GM19438 (cell line): ENCODE results near the gene AKAP13.
"Not testable (repeated sequence)": the region's sequence is repeated elsewhere in the genome, so short reads cannot be mapped to it uniquely, and the experiment has no call there.

Experiments
- ATAC-seq: cut with Tn5 transposase; IDR thresholded peaks from one replicate; pipeline ENCODE4 v1.9.1; 2021; ENCODE audit warnings: low read depth; ENCODE audit not compliant: unreplicated experiment

The AKAP13 gene

GRCh38 chr15:85347264-85348047 lies 32.9 kb upstream of the AKAP13 start:
- ATAC-seq: not testable (repeated sequence)

- ATAC-seq: not testable (repeated sequence)
Observed at GRCh38 chr15:85348048-85348766, 32.2 kb upstream of the AKAP13 start.

- not testable (repeated sequence) for ATAC-seq
Observed at GRCh38 chr15:85349062-85349461, 31.3 kb upstream of the AKAP13 start.

- no peak for ATAC-seq
Observed at GRCh38 chr15:85350395-85350794, 30.0 kb upstream of the AKAP13 start.

GRCh38 chr15:85351501-85351900 lies 28.9 kb upstream of the AKAP13 start:
- not testable (repeated sequence) for ATAC-seq

- no peak for ATAC-seq
Observed at GRCh38 chr15:85351965-85352364, 28.4 kb upstream of the AKAP13 start.

- no peak for ATAC-seq
Observed at GRCh38 chr15:85353516-85353915, 26.9 kb upstream of the AKAP13 start.

- ATAC-seq: no peak
Observed at GRCh38 chr15:85354461-85354860, 25.9 kb upstream of the AKAP13 start.

- no peak for ATAC-seq
Observed at GRCh38 chr15:85354948-85355347, 25.5 kb upstream of the AKAP13 start.

- no peak for ATAC-seq
Observed at GRCh38 chr15:85356276-85356675, 24.1 kb upstream of the AKAP13 start.

GRCh38 chr15:85361323-85361722 lies 19.1 kb upstream of the AKAP13 start:
- peak; percentile 83 for ATAC-seq

- ATAC-seq: no peak
Observed at GRCh38 chr15:85362436-85363081, 17.8 kb upstream of the AKAP13 start.

GRCh38 chr15:85365980-85366379 lies 14.4 kb upstream of the AKAP13 start:
- no peak for ATAC-seq

GRCh38 chr15:85367741-85368140 lies 12.7 kb upstream of the AKAP13 start:
- ATAC-seq: no peak

GRCh38 chr15:85374831-85375230 lies 5.6 kb upstream of the AKAP13 start:
- ATAC-seq: no peak

- ATAC-seq: no peak
Observed at GRCh38 chr15:85377269-85377668, 3.1 kb upstream of the AKAP13 start.

GRCh38 chr15:85377986-85378385 lies 2.4 kb upstream of the AKAP13 start:
- ATAC-seq: no peak

GRCh38 chr15:85379403-85380131 lies 836 bp upstream of the AKAP13 start:
- ATAC-seq: no peak

- ATAC-seq: peak; percentile 28
Observed at GRCh38 chr15:85380812-85381642, 624 bp downstream of the AKAP13 start.
